ENCODE data around the gene TBC1D5.
A peak's percentile ranks its signal among the peaks of the same experiment; 100 is the strongest.
"Not testable (repeated sequence)": the region's sequence is repeated elsewhere in the genome, so short reads cannot be mapped to it uniquely, and the experiment has no call there.

The TBC1D5 gene

DNA sequence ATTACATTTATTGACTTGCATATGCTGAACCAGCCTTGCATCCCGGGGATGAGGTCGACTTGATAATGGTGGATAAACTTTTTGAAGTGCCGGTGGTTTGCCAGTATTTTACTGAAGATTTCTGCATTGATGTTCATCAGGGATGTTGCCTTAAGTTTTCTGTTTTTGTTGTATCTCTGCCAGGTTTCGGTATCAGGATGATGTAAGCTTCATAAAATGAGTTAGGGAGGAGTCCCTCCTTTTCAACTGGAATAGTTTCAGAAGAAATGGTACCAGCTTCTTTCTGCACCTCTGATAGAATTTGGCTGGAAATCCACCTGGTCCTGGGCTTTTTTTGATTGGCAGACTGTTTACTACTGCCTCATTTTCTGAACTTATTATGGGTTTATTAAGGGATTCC, 250.8 kb downstream of the TBC1D5 start:
- Histone ChIP-seq H2BK15ac (ENCODE audit: low read depth, poor library complexity, severe bottlenecking) (no peak overlapping the region), H4K91ac (ENCODE audit: low read length) (no peak overlapping the region), H2BK5ac (ENCODE audit: low read depth, low read length, poor library complexity, severe bottlenecking) (no peak overlapping the region)

DNA sequence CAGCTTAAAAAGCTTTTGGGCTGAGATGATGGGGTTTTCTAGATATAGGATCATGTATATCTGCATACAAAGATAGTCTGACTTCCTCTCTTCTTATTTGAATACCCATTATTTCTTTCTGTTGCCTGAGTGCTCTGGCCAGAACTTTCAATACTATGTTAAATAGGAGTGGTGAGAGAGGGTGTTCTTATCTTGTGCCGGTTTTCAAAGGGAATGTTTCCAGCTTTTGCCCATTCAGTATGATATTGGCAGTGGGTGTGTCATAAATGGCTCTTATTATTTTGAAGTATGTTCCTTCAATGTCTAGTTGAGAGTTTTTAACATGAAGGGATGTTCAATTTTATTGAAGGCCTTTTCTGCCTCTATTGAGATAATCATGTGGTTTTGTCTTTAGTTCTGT, 251.2 kb downstream of the TBC1D5 start:
- H3K4me3 ChIP-seq (ENCODE audit: insufficient read depth in 1 of 2, low read depth in 1 of 2, low read length in 2 of 2); H3K27me3 ChIP-seq (ENCODE audit: control insufficient read depth in 1 of 2, insufficient read depth in 1 of 2, low read length in 2 of 2); H3K14ac ChIP-seq (ENCODE audit: low read length in 2 of 2); H3K23ac ChIP-seq (ENCODE audit: low read length in 2 of 2); H3K36me3 ChIP-seq (ENCODE audit: control insufficient read depth in 1 of 2, insufficient read depth in 2 of 2, low read depth in 1 of 2, low read length in 2 of 2); H2BK15ac ChIP-seq (ENCODE audit: low read depth, poor library complexity, severe bottlenecking); H3K9ac ChIP-seq (ENCODE audit: low read length); H2BK5ac ChIP-seq (ENCODE audit: low read depth, low read length, poor library complexity, severe bottlenecking); H2AFZ ChIP-seq (ENCODE audit: low read depth, low read length); H2BK12ac ChIP-seq (ENCODE audit: low read length in 2 of 2); H3K4me1 ChIP-seq (ENCODE audit: control insufficient read depth, insufficient read depth, low read depth, low read length); H4K91ac ChIP-seq (ENCODE audit: low read length); H3K27ac ChIP-seq (ENCODE audit: low read length, poor library complexity, severe bottlenecking); H3K4me2 ChIP-seq (ENCODE audit: low read length, poor library complexity, severe bottlenecking); H4K8ac ChIP-seq (ENCODE audit: low read length); H2AK5ac ChIP-seq (ENCODE audit: low read length, severe bottlenecking); H3K4ac ChIP-seq (ENCODE audit: low read depth in 1 of 2, low read length in 2 of 2); H2BK120ac ChIP-seq (ENCODE audit: low read depth, low read length); H3K18ac ChIP-seq (ENCODE audit: low read depth in 1 of 2, low read length in 2 of 2); DNase-seq; H3K79me1 ChIP-seq (replicated peaks; ENCODE audit: low read length, poor library complexity, severe bottlenecking): not testable (repeated sequence)
- whole genome bisulfite sequencing: 100% methylated on average over 1 of the region's 1 CpG
- H3K9me3 ChIP-seq (ENCODE audit: control insufficient read depth, low read length): peaks cover 16% of the 10 kb centered on the region

More for the DNA sequence above, 250.8 kb downstream of the TBC1D5 start:
- no peak overlapping the region for H3K4ac ChIP-seq (ENCODE audit: low read depth in 1 of 2, low read length in 2 of 2)
- H3K79me1 ChIP-seq (replicated peaks; ENCODE audit: low read length, poor library complexity, severe bottlenecking): peaks cover 7% of the 10 kb centered on the region
- H2BK120ac ChIP-seq (ENCODE audit: low read depth, low read length): no peak overlapping the region
- 54% methylated on average over 4 of the region's 4 CpGs for WGBS
- no peak overlapping the region for H3K4me2 ChIP-seq (ENCODE audit: low read length, poor library complexity, severe bottlenecking)
- H3K27ac ChIP-seq (ENCODE audit: low read length, poor library complexity, severe bottlenecking): no peak overlapping the region
- no peak overlapping the region for H3K18ac ChIP-seq (ENCODE audit: low read depth in 1 of 2, low read length in 2 of 2)
- H3K9ac ChIP-seq (ENCODE audit: low read length): no peak overlapping the region
- H3K14ac ChIP-seq (ENCODE audit: low read length in 2 of 2): no peak overlapping the region
- peaks cover 16% of the 10 kb centered on the region for H3K9me3 ChIP-seq (ENCODE audit: control insufficient read depth, low read length)
- H3K27me3 ChIP-seq (ENCODE audit: control insufficient read depth in 1 of 2, insufficient read depth in 1 of 2, low read length in 2 of 2): no peaks in the 10 kb centered on the region
- peaks cover 3% of the 10 kb centered on the region for H3K4me1 ChIP-seq (ENCODE audit: control insufficient read depth, insufficient read depth, low read depth, low read length)
- H2AFZ ChIP-seq (ENCODE audit: low read depth, low read length): no peak overlapping the region
- DNase-seq: peak; percentile 19
- H3K4me3 ChIP-seq (ENCODE audit: insufficient read depth in 1 of 2, low read depth in 1 of 2, low read length in 2 of 2): no peak overlapping the region
- H3K23ac ChIP-seq (ENCODE audit: low read length in 2 of 2): no peak overlapping the region
- no peak overlapping the region for H2BK12ac ChIP-seq (ENCODE audit: low read length in 2 of 2)
- peaks cover 0 to 3% of the 10 kb centered on the region in 2 experiments for H3K36me3 ChIP-seq (ENCODE audit: control insufficient read depth in 1 of 2, insufficient read depth in 2 of 2, low read depth in 1 of 2, low read length in 2 of 2)
- no peak overlapping the region for H4K8ac ChIP-seq (ENCODE audit: low read length)
- no peak overlapping the region for H2AK5ac ChIP-seq (ENCODE audit: low read length, severe bottlenecking)

DNA sequence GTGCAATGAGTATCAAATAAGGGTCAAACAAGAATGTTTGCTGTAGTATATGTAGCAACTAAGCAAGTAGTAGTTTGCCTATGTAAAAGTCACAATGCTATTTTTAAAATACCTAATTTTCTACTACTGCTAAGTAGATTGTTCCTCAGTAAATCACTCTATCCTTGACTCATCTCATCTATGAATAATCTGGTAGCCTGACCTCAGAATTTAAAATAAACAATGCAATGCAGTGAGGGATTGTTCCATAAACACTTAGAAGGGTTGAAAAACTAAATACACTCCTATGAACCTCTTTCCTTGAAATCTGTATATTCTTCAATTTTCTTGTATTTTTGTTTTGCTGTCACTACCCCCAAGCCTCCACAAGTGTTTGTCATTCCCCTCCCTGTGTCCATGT, 253.3 kb downstream of the TBC1D5 start:
- H2AK5ac ChIP-seq (ENCODE audit: low read length, severe bottlenecking): no peak overlapping the region
- H3K14ac ChIP-seq (ENCODE audit: low read length in 2 of 2): no peak overlapping the region
- peaks cover 0 to under 1% of the 10 kb centered on the region in 2 experiments for H3K36me3 ChIP-seq (ENCODE audit: control insufficient read depth in 1 of 2, insufficient read depth in 2 of 2, low read depth in 1 of 2, low read length in 2 of 2)
- no peak overlapping the region for H2BK5ac ChIP-seq (ENCODE audit: low read depth, low read length, poor library complexity, severe bottlenecking)
- no peak overlapping the region for H3K4me3 ChIP-seq (ENCODE audit: insufficient read depth in 1 of 2, low read depth in 1 of 2, low read length in 2 of 2)
- no peak overlapping the region for H2BK12ac ChIP-seq (ENCODE audit: low read length in 2 of 2)
- peaks cover 16% of the 10 kb centered on the region for H3K9me3 ChIP-seq (ENCODE audit: control insufficient read depth, low read length)
- no peak overlapping the region for H2BK15ac ChIP-seq (ENCODE audit: low read depth, poor library complexity, severe bottlenecking)
- H3K9ac ChIP-seq (ENCODE audit: low read length): no peak overlapping the region
- H2BK120ac ChIP-seq (ENCODE audit: low read depth, low read length): no peak overlapping the region
- H4K91ac ChIP-seq (ENCODE audit: low read length): no peak overlapping the region
- no peak overlapping the region for H4K8ac ChIP-seq (ENCODE audit: low read length)
- no peak overlapping the region for H3K27ac ChIP-seq (ENCODE audit: low read length, poor library complexity, severe bottlenecking)
- no peak overlapping the region for H3K18ac ChIP-seq (ENCODE audit: low read depth in 1 of 2, low read length in 2 of 2)
- H3K79me1 ChIP-seq (replicated peaks; ENCODE audit: low read length, poor library complexity, severe bottlenecking): no peaks in the 10 kb centered on the region
- H3K4me2 ChIP-seq (ENCODE audit: low read length, poor library complexity, severe bottlenecking): no peak overlapping the region
- no peak overlapping the region for H3K4ac ChIP-seq (ENCODE audit: low read depth in 1 of 2, low read length in 2 of 2)
- H2AFZ ChIP-seq (ENCODE audit: low read depth, low read length): no peak overlapping the region
- no peaks in the 10 kb centered on the region for H3K4me1 ChIP-seq (ENCODE audit: control insufficient read depth, insufficient read depth, low read depth, low read length)
- H3K23ac ChIP-seq (ENCODE audit: low read length in 2 of 2): no peak overlapping the region
- DNase-seq: peak; percentile 59
- H3K27me3 ChIP-seq (ENCODE audit: control insufficient read depth in 1 of 2, insufficient read depth in 1 of 2, low read length in 2 of 2): no peaks in the 10 kb centered on the region

DNA sequence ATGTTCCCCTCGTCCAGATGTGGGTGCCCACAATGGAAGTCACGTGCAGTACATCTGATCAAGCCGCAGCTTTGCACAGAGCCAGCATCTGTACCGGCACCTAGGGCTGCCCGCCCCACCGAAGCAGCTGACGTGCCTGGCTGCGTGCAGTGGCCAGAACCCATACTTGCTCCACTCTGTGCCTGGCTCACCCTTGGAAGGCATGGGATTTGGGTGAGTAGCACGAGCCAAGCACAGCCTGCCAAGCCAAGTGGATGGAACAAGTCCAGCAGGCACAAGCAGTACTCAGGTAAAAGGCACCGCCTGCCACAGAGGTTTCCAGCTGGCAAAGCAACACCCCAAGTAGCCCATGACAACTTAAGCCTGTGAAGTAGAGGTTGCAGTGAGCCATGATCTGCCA, 261.3 kb downstream of the TBC1D5 start:
- no peaks in the 10 kb centered on the region for H3K4me1 ChIP-seq (ENCODE audit: control insufficient read depth, insufficient read depth, low read depth, low read length)
- no peaks in the 10 kb centered on the region for H3K9me3 ChIP-seq (ENCODE audit: control insufficient read depth, low read length)
- no peak overlapping the region for H2BK12ac ChIP-seq (ENCODE audit: low read length in 2 of 2)
- no peak overlapping the region for H3K4me3 ChIP-seq (ENCODE audit: insufficient read depth in 1 of 2, low read depth in 1 of 2, low read length in 2 of 2)
- 96% methylated on average over 10 of the region's 10 CpGs for WGBS
- no peak for DNase-seq
- peaks cover 10 to 16% of the 10 kb centered on the region in 2 experiments for H3K36me3 ChIP-seq (ENCODE audit: control insufficient read depth in 1 of 2, insufficient read depth in 2 of 2, low read depth in 1 of 2, low read length in 2 of 2)
- peak overlapping the region in 1 of 2 experiments; percentile 41 for H3K18ac ChIP-seq (ENCODE audit: low read depth in 1 of 2, low read length in 2 of 2)
- H2AK5ac ChIP-seq (ENCODE audit: low read length, severe bottlenecking): no peak overlapping the region
- H2BK5ac ChIP-seq (ENCODE audit: low read depth, low read length, poor library complexity, severe bottlenecking): no peak overlapping the region
- H3K4me2 ChIP-seq (ENCODE audit: low read length, poor library complexity, severe bottlenecking): no peak overlapping the region
- H2BK120ac ChIP-seq (ENCODE audit: low read depth, low read length): no peak overlapping the region
- H3K23ac ChIP-seq (ENCODE audit: low read length in 2 of 2): no peak overlapping the region
- H4K8ac ChIP-seq (ENCODE audit: low read length): peak overlapping the region; percentile 63
- no peak overlapping the region for H2AFZ ChIP-seq (ENCODE audit: low read depth, low read length)
- H3K4ac ChIP-seq (ENCODE audit: low read depth in 1 of 2, low read length in 2 of 2): no peak overlapping the region
- no peaks in the 10 kb centered on the region for H3K27me3 ChIP-seq (ENCODE audit: control insufficient read depth in 1 of 2, insufficient read depth in 1 of 2, low read length in 2 of 2)
- no peak overlapping the region for H2BK15ac ChIP-seq (ENCODE audit: low read depth, poor library complexity, severe bottlenecking)
- H3K9ac ChIP-seq (ENCODE audit: low read length): no peak overlapping the region
- no peak overlapping the region for H3K14ac ChIP-seq (ENCODE audit: low read length in 2 of 2)
- peak overlapping the region; percentile 53 for H4K91ac ChIP-seq (ENCODE audit: low read length)
- no peak overlapping the region for H3K27ac ChIP-seq (ENCODE audit: low read length, poor library complexity, severe bottlenecking)
- H3K79me1 ChIP-seq (replicated peaks; ENCODE audit: low read length, poor library complexity, severe bottlenecking): peaks cover 9% of the 10 kb centered on the region

Measured in mesenchymal stem cell (in vitro differentiated cells and primary cell).